Neural cell (in vitro differentiated cells): Measurements from ENCODE around the gene NDST1. TPM values are rescaled to one million over a fixed set of nuclear protein-coding genes. Genes with fewer than 3 reads are reported as not detected.
"Not testable (repeated sequence)": the region's sequence is repeated elsewhere in the genome, so short reads cannot be mapped to it uniquely, and the experiment has no call there.

Experiments
- H2AFZ ChIP-seq: fragments of 200-600, 300-800 bp; sonication (generic), shearing (Covaris generic); 2 replicates; pipeline ENCODE4 v1.6.0; 2014; ENCODE audit warnings: low read depth, mild to moderate bottlenecking, antibody characterized with exemption, low read length, moderate library complexity
- H3F3A ChIP-seq: fragments of 200-600 bp; shearing (Covaris generic); 2 replicates; pipeline ENCODE4 v1.6.1; 2016; ENCODE audit warnings: mild to moderate bottlenecking, moderate library complexity, mixed read lengths, antibody characterized with exemption, low read length; ENCODE audit not compliant: insufficient read depth, poor library complexity, severe bottlenecking
- H3K27ac ChIP-seq: fragments of 200-600, 300-800 bp; sonication (generic), shearing (Covaris generic); 2 replicates; pipeline ENCODE4 v1.5.1; 2014; ENCODE audit warnings: mild to moderate bottlenecking, low read length, moderate library complexity
- H3K27me3 ChIP-seq: fragments of 300-800, 200-600 bp; sonication (generic), shearing (Covaris generic); 2 replicates; pipeline ENCODE4 v1.6.0; 2014; ENCODE audit warnings: mild to moderate bottlenecking, low read depth, low read length, moderate library complexity; ENCODE audit not compliant: insufficient read depth
- H3K36me3 ChIP-seq: fragments of 300-800, 200-600 bp; sonication (generic), shearing (Covaris generic); 2 replicates; pipeline ENCODE4 v1.5.1; 2014; ENCODE audit warnings: mild to moderate bottlenecking, antibody characterized with exemption, low read length, moderate library complexity; ENCODE audit not compliant: insufficient read depth
- H3K4me2 ChIP-seq: fragments of 300-800, 200-600 bp; sonication (generic), shearing (Covaris generic); 2 replicates; pipeline ENCODE4 v1.6.0; 2014; ENCODE audit warnings: mild to moderate bottlenecking, low read length
- H3K4me3 ChIP-seq: fragments of 300-800, 200-600 bp; sonication (generic), shearing (Covaris generic); 2 replicates; pipeline ENCODE4 v1.5.1; 2014; ENCODE audit warnings: mild to moderate bottlenecking, low read length, moderate library complexity
- H3K79me2 ChIP-seq: fragments of 200-600 bp; shearing (Covaris generic); replicated peaks from 2 replicates; pipeline ENCODE4 v1.6.0; 2014; ENCODE audit warnings: mild to moderate bottlenecking, low read length, moderate library complexity; ENCODE audit not compliant: insufficient read depth
- H3K9ac ChIP-seq: fragments of 300-800, 200-600 bp; sonication (generic), shearing (Covaris generic); 2 replicates; pipeline ENCODE4 v1.6.1; 2016; ENCODE audit warnings: mild to moderate bottlenecking, low read length, mixed read lengths
- H3K9me2 ChIP-seq: fragments of 200-600 bp; shearing (Covaris generic); 2 replicates; pipeline ENCODE4 v1.6.1; 2016; ENCODE audit warnings: mild to moderate bottlenecking, low read length, mixed read lengths; ENCODE audit not compliant: insufficient read depth
- H3K9me3 ChIP-seq: fragments of 200-600, 300-800 bp; sonication (generic), shearing (Covaris generic); 2 replicates; pipeline ENCODE4 v1.6.1; 2016; ENCODE audit warnings: mild to moderate bottlenecking, mixed run types, low read length, moderate library complexity, mixed read lengths
- H4K20me1 ChIP-seq: fragments of 200-600 bp; shearing (Covaris generic); 2 replicates; pipeline ENCODE4 v1.6.1; 2016; ENCODE audit warnings: mild to moderate bottlenecking, mixed run types; ENCODE audit not compliant: insufficient read depth
- EP300 ChIP-seq: fragments of 450-650 bp; conservative IDR thresholded peaks from 2 replicates; pipeline ENCODE4 v1.6.1; 2014; ENCODE audit warnings: antibody characterized with exemption, mild to moderate bottlenecking, moderate library complexity; ENCODE audit not compliant: poor library complexity, severe bottlenecking
- EZH2 ChIP-seq: fragments of 200-600, 300-800 bp; shearing (Covaris generic), sonication (generic); IDR thresholded peaks from 2 replicates; pipeline ENCODE4 v1.6.1; 2014; ENCODE audit warnings: antibody characterized with exemption, low read length, borderline replicate concordance, mild to moderate bottlenecking; ENCODE audit not compliant: insufficient read depth, poor library complexity, severe bottlenecking
- MXI1 ChIP-seq: fragments of 450-650 bp; conservative IDR thresholded peaks from 2 replicates; pipeline ENCODE4 v1.6.1; 2014; ENCODE audit warnings: antibody characterized with exemption, mild to moderate bottlenecking; ENCODE audit not compliant: poor library complexity, severe bottlenecking
- POLR2AphosphoS5 ChIP-seq: IDR thresholded peaks from 2 replicates; pipeline ENCODE4 v1.6.1; 2012
- RAD21 ChIP-seq: fragments of 450-650 bp; conservative IDR thresholded peaks from 2 replicates; pipeline ENCODE4 v1.6.1; 2014; ENCODE audit warnings: antibody characterized with exemption, mild to moderate bottlenecking, moderate library complexity
- SMC3 ChIP-seq: fragments of 450-650 bp; conservative IDR thresholded peaks from 2 replicates; pipeline ENCODE4 v1.6.1; 2014; ENCODE audit warnings: antibody characterized with exemption, mild to moderate bottlenecking, moderate library complexity; ENCODE audit not compliant: poor library complexity
- TAF1 ChIP-seq: IDR thresholded peaks from 2 replicates; pipeline ENCODE4 v1.6.1; 2012; ENCODE audit warnings: low read depth
- polyA plus RNA-seq: library from polyadenylated mRNA; depleted of rRNA; stranded (reverse); fragments of >200 nt; gene quantifications from 2 replicates; pipeline ENCODE4 v1.2.3, GENCODE V29; 2014
- TF ChIP-seq, protein P1 (sequence below): IDR thresholded peaks from 2 replicates; pipeline ENCODE4 v1.6.1; 2012; ENCODE audit warnings: borderline replicate concordance
- TF ChIP-seq, protein P2 (sequence below): fragments of 450-650 bp; IDR thresholded peaks from 2 replicates; pipeline ENCODE4 v1.5.1; 2014; ENCODE audit warnings: antibody characterized with exemption, mild to moderate bottlenecking, moderate library complexity; ENCODE audit not compliant: poor library complexity, severe bottlenecking

NDST1 gene
- polyA plus RNA-seq, 1 donor from 2014 or later, result 15.6 TPM

DNA sequence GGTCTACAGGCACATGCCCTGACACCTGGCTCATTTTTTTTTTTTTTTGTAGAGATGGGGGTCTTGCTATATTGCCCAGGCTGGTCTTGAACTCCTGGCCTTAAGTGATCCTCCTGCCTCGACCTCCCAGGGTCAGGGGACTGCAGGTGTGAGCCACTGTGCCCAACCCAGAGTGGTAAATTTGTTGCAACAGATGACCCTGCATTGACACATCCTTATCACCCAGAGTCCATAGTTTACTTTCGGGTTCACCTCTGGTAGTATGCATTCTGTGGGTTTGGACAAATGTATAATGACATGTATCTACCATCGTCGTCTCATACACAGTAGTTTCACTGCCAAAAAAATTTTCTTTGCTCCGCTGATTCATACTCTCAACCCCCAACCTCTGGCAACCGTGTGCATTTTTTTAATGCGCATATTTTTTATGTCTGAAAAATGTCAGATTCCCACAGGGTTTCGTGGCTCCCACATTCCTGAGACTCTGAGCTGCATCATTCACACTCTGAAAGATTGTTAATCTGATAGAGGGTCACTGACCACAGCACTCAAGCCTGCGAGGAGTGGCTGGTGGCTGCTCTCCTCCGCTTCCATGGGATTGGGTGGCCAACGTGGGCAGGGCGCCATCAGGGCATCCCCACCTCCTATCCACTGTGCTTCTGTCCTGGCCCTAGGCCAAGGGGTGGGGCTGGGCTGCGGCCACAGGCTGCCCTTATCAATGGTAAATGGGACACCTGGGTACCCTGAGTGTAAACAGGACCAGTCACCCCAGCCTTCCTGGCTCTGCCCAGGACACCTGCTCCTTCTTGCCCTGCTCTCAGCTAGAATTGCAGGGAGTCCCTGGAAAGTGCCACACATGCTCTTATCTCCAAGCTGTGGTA, 9.6 kb downstream of the NDST1 start:
- Histone ChIP-seq H3K9ac (no peak overlapping the region), H3K4me2 (no peak overlapping the region), H3K36me3 (no peaks in the 10 kb centered on the region), H3K9me3 (no peaks in the 10 kb centered on the region), H2AFZ (no peak overlapping the region), H3F3A (no peaks in the 10 kb centered on the region), H3K27me3 (no peaks in the 10 kb centered on the region), H3K27ac (no peak overlapping the region), H3K79me2 (peaks cover 53% of the 10 kb centered on the region), H4K20me1 (no peaks in the 10 kb centered on the region), H3K4me3 (no peak overlapping the region), H3K9me2 (no peaks in the 10 kb centered on the region)
- TF ChIP-seq EP300, result no peak
- TF ChIP-seq TAF1, result no peak
- no peak for TF ChIP-seq EZH2
- no peak for TF ChIP-seq POLR2AphosphoS5
- TF ChIP-seq MXI1, result no peak
- TF ChIP-seq, protein P1, sequence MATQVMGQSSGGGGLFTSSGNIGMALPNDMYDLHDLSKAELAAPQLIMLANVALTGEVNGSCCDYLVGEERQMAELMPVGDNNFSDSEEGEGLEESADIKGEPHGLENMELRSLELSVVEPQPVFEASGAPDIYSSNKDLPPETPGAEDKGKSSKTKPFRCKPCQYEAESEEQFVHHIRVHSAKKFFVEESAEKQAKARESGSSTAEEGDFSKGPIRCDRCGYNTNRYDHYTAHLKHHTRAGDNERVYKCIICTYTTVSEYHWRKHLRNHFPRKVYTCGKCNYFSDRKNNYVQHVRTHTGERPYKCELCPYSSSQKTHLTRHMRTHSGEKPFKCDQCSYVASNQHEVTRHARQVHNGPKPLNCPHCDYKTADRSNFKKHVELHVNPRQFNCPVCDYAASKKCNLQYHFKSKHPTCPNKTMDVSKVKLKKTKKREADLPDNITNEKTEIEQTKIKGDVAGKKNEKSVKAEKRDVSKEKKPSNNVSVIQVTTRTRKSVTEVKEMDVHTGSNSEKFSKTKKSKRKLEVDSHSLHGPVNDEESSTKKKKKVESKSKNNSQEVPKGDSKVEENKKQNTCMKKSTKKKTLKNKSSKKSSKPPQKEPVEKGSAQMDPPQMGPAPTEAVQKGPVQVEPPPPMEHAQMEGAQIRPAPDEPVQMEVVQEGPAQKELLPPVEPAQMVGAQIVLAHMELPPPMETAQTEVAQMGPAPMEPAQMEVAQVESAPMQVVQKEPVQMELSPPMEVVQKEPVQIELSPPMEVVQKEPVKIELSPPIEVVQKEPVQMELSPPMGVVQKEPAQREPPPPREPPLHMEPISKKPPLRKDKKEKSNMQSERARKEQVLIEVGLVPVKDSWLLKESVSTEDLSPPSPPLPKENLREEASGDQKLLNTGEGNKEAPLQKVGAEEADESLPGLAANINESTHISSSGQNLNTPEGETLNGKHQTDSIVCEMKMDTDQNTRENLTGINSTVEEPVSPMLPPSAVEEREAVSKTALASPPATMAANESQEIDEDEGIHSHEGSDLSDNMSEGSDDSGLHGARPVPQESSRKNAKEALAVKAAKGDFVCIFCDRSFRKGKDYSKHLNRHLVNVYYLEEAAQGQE, result no peak
- TF ChIP-seq SMC3, result no peak
- TF ChIP-seq RAD21, result no peak
- TF ChIP-seq, protein P2, sequence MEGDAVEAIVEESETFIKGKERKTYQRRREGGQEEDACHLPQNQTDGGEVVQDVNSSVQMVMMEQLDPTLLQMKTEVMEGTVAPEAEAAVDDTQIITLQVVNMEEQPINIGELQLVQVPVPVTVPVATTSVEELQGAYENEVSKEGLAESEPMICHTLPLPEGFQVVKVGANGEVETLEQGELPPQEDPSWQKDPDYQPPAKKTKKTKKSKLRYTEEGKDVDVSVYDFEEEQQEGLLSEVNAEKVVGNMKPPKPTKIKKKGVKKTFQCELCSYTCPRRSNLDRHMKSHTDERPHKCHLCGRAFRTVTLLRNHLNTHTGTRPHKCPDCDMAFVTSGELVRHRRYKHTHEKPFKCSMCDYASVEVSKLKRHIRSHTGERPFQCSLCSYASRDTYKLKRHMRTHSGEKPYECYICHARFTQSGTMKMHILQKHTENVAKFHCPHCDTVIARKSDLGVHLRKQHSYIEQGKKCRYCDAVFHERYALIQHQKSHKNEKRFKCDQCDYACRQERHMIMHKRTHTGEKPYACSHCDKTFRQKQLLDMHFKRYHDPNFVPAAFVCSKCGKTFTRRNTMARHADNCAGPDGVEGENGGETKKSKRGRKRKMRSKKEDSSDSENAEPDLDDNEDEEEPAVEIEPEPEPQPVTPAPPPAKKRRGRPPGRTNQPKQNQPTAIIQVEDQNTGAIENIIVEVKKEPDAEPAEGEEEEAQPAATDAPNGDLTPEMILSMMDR, result no peak

DNA sequence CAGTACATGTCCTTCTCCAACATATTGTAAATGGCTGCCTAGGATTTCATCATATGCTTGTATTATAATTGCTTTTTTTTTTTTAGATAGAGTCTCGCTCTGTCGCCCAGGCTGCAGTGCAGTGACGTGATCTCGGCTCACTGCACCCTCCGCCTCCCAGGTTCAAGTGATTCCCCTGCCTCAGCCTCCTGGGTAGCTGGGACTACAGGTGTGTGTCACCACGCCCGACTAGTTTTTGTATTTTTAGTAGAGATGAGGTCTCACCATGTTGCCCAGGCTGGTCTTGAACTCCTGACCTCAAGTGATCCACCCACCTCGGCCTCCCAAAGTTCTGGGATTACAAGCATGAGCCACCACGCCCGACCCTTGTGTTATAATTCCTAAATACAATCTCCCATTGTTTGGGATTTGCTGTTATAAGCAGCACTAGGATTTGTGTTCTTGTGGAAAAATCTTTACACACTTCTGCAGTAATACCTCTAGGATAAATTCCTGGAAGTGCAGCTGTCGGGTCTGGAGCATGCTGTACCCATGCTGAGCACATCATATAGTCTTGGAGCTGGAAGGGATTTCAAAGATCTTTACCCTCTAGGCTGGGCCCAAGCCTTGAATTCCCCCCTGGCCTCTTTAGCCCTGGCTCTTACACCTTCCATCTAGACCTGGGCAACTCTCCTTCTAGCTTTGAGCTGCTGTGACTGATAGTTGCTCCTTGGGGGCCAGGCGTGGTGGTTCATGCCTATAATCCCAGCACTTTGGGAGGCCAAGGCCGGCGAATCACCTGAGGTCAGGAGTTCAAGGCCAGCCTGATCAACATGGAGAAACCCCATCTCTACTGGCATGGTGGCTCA, 11.0 kb downstream of the NDST1 start:
- H3K4me3 ChIP-seq, H3K9me2 ChIP-seq, H3K36me3 ChIP-seq, H3K9me3 ChIP-seq, H3F3A ChIP-seq, H4K20me1 ChIP-seq, H3K4me2 ChIP-seq, H3K27ac ChIP-seq, H3K9ac ChIP-seq, H2AFZ ChIP-seq, H3K27me3 ChIP-seq: not testable (repeated sequence)
- H3K79me2 ChIP-seq, result peaks cover 41% of the 10 kb centered on the region
